Measurements from ENCODE around the gene EPAS1. TPM values are rescaled to one million over a fixed set of nuclear protein-coding genes. Genes with fewer than 3 reads are reported as not detected.

EPAS1 gene
- total and polyA plus RNA-seq, 2 experiments from 2014 or later: 47.5 to 73.8 TPM

- Histone ChIP-seq H2AFZ (no peak overlapping the region), H3K4me2 (ENCODE audit: unreplicated experiment) (no peak overlapping the region), H3K36me3 (ENCODE audit: low read depth) (no peaks in the 10 kb centered on the region; the same call in 1 of the 2 replicates), H3K9ac (no peak overlapping the region), H3F3A (ENCODE audit: insufficient read depth) (no peaks in the 10 kb centered on the region), H3K9me2 (ENCODE audit: insufficient read depth) (no peaks in the 10 kb centered on the region), H4K20me1 (ENCODE audit: insufficient read depth) (0 out of 2 replicates have a peak, but pooled peaks cover 4% of the 10 kb centered on the region), H3K4me3 (no peak overlapping the region), H3K79me2 (ENCODE audit: insufficient read depth) (peaks cover 69% of the 10 kb centered on the region), H3K27me3 (replicated peaks; ENCODE audit: insufficient read depth) (no peaks in the 10 kb centered on the region), H3K9me3 (ENCODE audit: low read depth) (no peaks in the 10 kb centered on the region), H3K4me1 (ENCODE audit: insufficient read depth) (no peaks in the 10 kb centered on the region), H3K27ac (no peak overlapping the region)
- in situ Hi-C loops (cut with MboI): no loop called here
- WGBS, 2 experiments (ENCODE audit: low coverage in 1 of 2, low lambda C conversion rate in 2 of 2, missing lambda C conversion rate in 2 of 2): 47 to 58% methylated on average over 5 of the region's 5 CpGs
- DNase-seq: no peak
- no peak for TF ChIP-seq EZH2 (IDR thresholded peaks at IDR 0.05; ENCODE audit: insufficient read depth, poor library complexity, severe bottlenecking)
- no peak for TF ChIP-seq EZH2phosphoT487 (IDR thresholded peaks at IDR 0.05; ENCODE audit: insufficient read depth, low read depth)
Observed at GRCh38 chr2:46344706-46345105, 47.5 kb downstream of the EPAS1 start.

- H3K27me3 ChIP-seq (replicated peaks; ENCODE audit: insufficient read depth): no peaks in the 10 kb centered on the region
- H3K9ac ChIP-seq: no peak overlapping the region
- 78 to 79% methylated on average over 3 of the region's 3 CpGs for WGBS, 2 experiments (ENCODE audit: low coverage in 1 of 2, low lambda C conversion rate in 2 of 2, missing lambda C conversion rate in 2 of 2)
- no peaks in the 10 kb centered on the region for H3K9me2 ChIP-seq (ENCODE audit: insufficient read depth)
- no peaks in the 10 kb centered on the region for H3K9me3 ChIP-seq (ENCODE audit: low read depth)
- peaks cover 59% of the 10 kb centered on the region for H3K79me2 ChIP-seq (ENCODE audit: insufficient read depth)
- no peak overlapping the region for H3K4me3 ChIP-seq
- H2AFZ ChIP-seq: no peak overlapping the region
- H4K20me1 ChIP-seq (ENCODE audit: insufficient read depth): 0 out of 2 replicates have a peak, but pooled peaks cover 4% of the 10 kb centered on the region
- no peak overlapping the region for H3K27ac ChIP-seq
- no peak for DNase-seq
- in situ Hi-C loops (cut with MboI): no loop called here
- peaks cover 3% of the 10 kb centered on the region; the same call in 1 of the 2 replicates for H3K36me3 ChIP-seq (ENCODE audit: low read depth)
- TF ChIP-seq EZH2phosphoT487 (IDR thresholded peaks at IDR 0.05; ENCODE audit: insufficient read depth, low read depth) (no peak), EZH2 (IDR thresholded peaks at IDR 0.05; ENCODE audit: insufficient read depth, poor library complexity, severe bottlenecking) (no peak)
- no peaks in the 10 kb centered on the region for H3F3A ChIP-seq (ENCODE audit: insufficient read depth)
- no peaks in the 10 kb centered on the region for H3K4me1 ChIP-seq (ENCODE audit: insufficient read depth)
- H3K4me2 ChIP-seq (ENCODE audit: unreplicated experiment): no peak overlapping the region
Observed at GRCh38 chr2:46345775-46346174, 48.6 kb downstream of the EPAS1 start.

- Histone ChIP-seq H3K4me1 (ENCODE audit: insufficient read depth) (no peaks in the 10 kb centered on the region), H3K9me3 (ENCODE audit: low read depth) (no peaks in the 10 kb centered on the region), H3K79me2 (ENCODE audit: insufficient read depth) (peaks cover 49% of the 10 kb centered on the region), H3K4me2 (ENCODE audit: unreplicated experiment) (no peak overlapping the region), H3K9me2 (ENCODE audit: insufficient read depth) (no peaks in the 10 kb centered on the region), H4K20me1 (ENCODE audit: insufficient read depth) (0 out of 2 replicates have a peak, but pooled peaks cover 4% of the 10 kb centered on the region), H3K27ac (no peak overlapping the region), H3F3A (ENCODE audit: insufficient read depth) (no peaks in the 10 kb centered on the region), H3K9ac (no peak overlapping the region), H3K4me3 (no peak overlapping the region), H2AFZ (no peak overlapping the region), H3K27me3 (replicated peaks; ENCODE audit: insufficient read depth) (no peaks in the 10 kb centered on the region), H3K36me3 (ENCODE audit: low read depth) (peaks cover 3% of the 10 kb centered on the region; the same call in 1 of the 2 replicates)
- in situ Hi-C loops (cut with MboI): no loop called here
- WGBS, 2 experiments (ENCODE audit: low coverage in 1 of 2, low lambda C conversion rate in 2 of 2, missing lambda C conversion rate in 2 of 2): 96 to 99% methylated on average over 10 of the region's 10 CpGs
- no peak for DNase-seq
- TF ChIP-seq EZH2phosphoT487 (IDR thresholded peaks at IDR 0.05; ENCODE audit: insufficient read depth, low read depth) (no peak), EZH2 (IDR thresholded peaks at IDR 0.05; ENCODE audit: insufficient read depth, poor library complexity, severe bottlenecking) (no peak)
Observed at GRCh38 chr2:46346719-46347118, 49.5 kb downstream of the EPAS1 start.

DNA sequence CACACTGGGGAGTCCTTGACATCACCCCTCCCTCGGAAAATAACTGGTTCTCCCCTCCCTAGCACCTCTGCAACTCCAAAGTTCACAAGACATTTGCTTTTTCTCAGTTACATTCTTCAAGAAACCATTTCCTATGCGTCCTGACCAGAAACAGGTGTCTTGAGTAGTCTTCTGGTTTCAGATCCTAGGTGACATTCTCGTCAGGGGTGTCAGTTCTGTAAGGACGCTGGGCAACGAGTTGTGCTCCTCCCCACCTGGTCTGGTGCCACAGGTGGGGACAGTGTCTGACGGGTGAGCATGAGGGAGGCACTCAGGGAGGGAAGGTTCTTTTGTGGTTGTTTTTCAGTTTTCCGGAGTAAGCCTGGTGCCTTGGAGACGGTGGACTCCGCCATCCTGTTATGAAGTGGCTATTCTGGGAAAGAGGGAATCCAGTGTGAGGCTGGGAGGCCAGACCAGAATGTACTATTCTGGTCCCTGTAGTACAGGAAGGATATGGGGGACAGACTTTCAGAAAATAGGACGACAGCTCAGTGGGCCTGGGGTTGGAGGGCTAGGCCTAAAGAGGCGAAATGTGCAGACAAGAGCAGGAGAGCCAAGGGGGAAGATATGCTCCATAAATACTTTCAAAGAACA lies 50.6 kb downstream of the EPAS1 start:
- Histone ChIP-seq H3K9ac (no peak overlapping the region), H2AFZ (no peak overlapping the region), H3K9me2 (ENCODE audit: insufficient read depth) (no peaks in the 10 kb centered on the region), H3K36me3 (ENCODE audit: low read depth) (peaks cover 3% of the 10 kb centered on the region; the same call in 1 of the 2 replicates), H3K4me3 (no peak overlapping the region), H3K4me1 (ENCODE audit: insufficient read depth) (no peaks in the 10 kb centered on the region), H3K27me3 (replicated peaks; ENCODE audit: insufficient read depth) (no peaks in the 10 kb centered on the region), H3F3A (ENCODE audit: insufficient read depth) (no peaks in the 10 kb centered on the region), H4K20me1 (ENCODE audit: insufficient read depth) (0 out of 2 replicates have a peak, but pooled peaks cover 4% of the 10 kb centered on the region), H3K27ac (no peak overlapping the region), H3K79me2 (ENCODE audit: insufficient read depth) (peaks cover 39% of the 10 kb centered on the region), H3K9me3 (ENCODE audit: low read depth) (no peaks in the 10 kb centered on the region), H3K4me2 (ENCODE audit: unreplicated experiment) (no peak overlapping the region)
- 95 to 96% methylated on average over 11 of the region's 11 CpGs for WGBS, 2 experiments (ENCODE audit: low coverage in 1 of 2, low lambda C conversion rate in 2 of 2, missing lambda C conversion rate in 2 of 2)
- DNase-seq: no peak
- no peak for TF ChIP-seq EZH2phosphoT487 (IDR thresholded peaks at IDR 0.05; ENCODE audit: insufficient read depth, low read depth)
- in situ Hi-C loops (cut with MboI): no loop called here
